Measurements from ENCODE around the gene CYFIP1.
A peak's percentile ranks its signal among the peaks of the same experiment; 100 is the strongest.

Gene CYFIP1

GRCh38 chr15:22868928-22869327, 111.2 kb downstream of the CYFIP1 start:
- no peak for DNase-seq (ENCODE audit: low read depth)
- H3K4me3 ChIP-seq (ENCODE audit: low read depth, low read length), result no peak overlapping the region
- no peak for TF ChIP-seq POLR2A (IDR thresholded peaks at IDR 0.05; ENCODE audit: extremely low read depth, insufficient read length)
- no peak for TF ChIP-seq MAX (IDR thresholded peaks at IDR 0.05; ENCODE audit: low read depth, low read length)
- TF ChIP-seq CTCF (IDR thresholded peaks at IDR 0.05; ENCODE audit: low read depth, low read length), result no peak
- TF ChIP-seq MYC (IDR thresholded peaks at IDR 0.05; ENCODE audit: low read depth, low read length), result no peak

- no peak for TF ChIP-seq CTCF (IDR thresholded peaks at IDR 0.05; ENCODE audit: low read depth, low read length)
- no peak for DNase-seq (ENCODE audit: low read depth)
- H3K4me3 ChIP-seq (ENCODE audit: low read depth, low read length), result no peak overlapping the region
Measured at GRCh38 chr15:22868495-22868894, 111.7 kb downstream of the CYFIP1 start.

GRCh38 chr15:22867886-22868285, 112.3 kb downstream of the CYFIP1 start:
- DNase-seq (ENCODE audit: low read depth), result no peak
- no peak for TF ChIP-seq CTCF (IDR thresholded peaks at IDR 0.05; ENCODE audit: low read depth, low read length)
- TF ChIP-seq POLR2A (IDR thresholded peaks at IDR 0.05; ENCODE audit: extremely low read depth, insufficient read length), result no peak
- TF ChIP-seq MYC (IDR thresholded peaks at IDR 0.05; ENCODE audit: low read depth, low read length), result no peak
- H3K4me3 ChIP-seq (ENCODE audit: low read depth, low read length), result no peak overlapping the region

- no peak overlapping the region for H3K4me3 ChIP-seq (ENCODE audit: low read depth, low read length)
- no peak for TF ChIP-seq CTCF (IDR thresholded peaks at IDR 0.05; ENCODE audit: low read depth, low read length)
- TF ChIP-seq MYC (IDR thresholded peaks at IDR 0.05; ENCODE audit: low read depth, low read length), result no peak
- TF ChIP-seq POLR2A (IDR thresholded peaks at IDR 0.05; ENCODE audit: extremely low read depth, insufficient read length), result no peak
- DNase-seq (ENCODE audit: low read depth), result peak; percentile 48
Measured at GRCh38 chr15:22866079-22866478, 114.1 kb downstream of the CYFIP1 start.

- DNase-seq (ENCODE audit: low read depth), result no peak
- H3K4me3 ChIP-seq (ENCODE audit: low read depth, low read length), result no peak overlapping the region
- no peak for TF ChIP-seq POLR2A (IDR thresholded peaks at IDR 0.05; ENCODE audit: extremely low read depth, insufficient read length)
- TF ChIP-seq CTCF (IDR thresholded peaks at IDR 0.05; ENCODE audit: low read depth, low read length), result no peak
Measured at GRCh38 chr15:22863356-22863755, 116.8 kb downstream of the CYFIP1 start.

GRCh38 chr15:22861161-22861560, 119.0 kb downstream of the CYFIP1 start:
- H3K4me3 ChIP-seq (ENCODE audit: low read depth, low read length), result no peak overlapping the region
- TF ChIP-seq MYC (IDR thresholded peaks at IDR 0.05; ENCODE audit: low read depth, low read length) (no peak), POLR2A (IDR thresholded peaks at IDR 0.05; ENCODE audit: extremely low read depth, insufficient read length) (no peak), MAX (IDR thresholded peaks at IDR 0.05; ENCODE audit: low read depth, low read length) (no peak), CTCF (IDR thresholded peaks at IDR 0.05; ENCODE audit: low read depth, low read length) (no peak)
- DNase-seq (ENCODE audit: low read depth), result no peak

Data from NB4 (cell line).